ENCODE measurements around the gene GLT6D1.
"Not testable (repeated sequence)": the region's sequence is repeated elsewhere in the genome, so short reads cannot be mapped to it uniquely, and the experiment has no call there.

GLT6D1 gene

GRCh38 chr9:135664801-135665794, 25.8 kb upstream of the GLT6D1 start:
- DNase-seq (ENCODE audit: low read depth, low spot score), result no peak

- no peak for DNase-seq (ENCODE audit: low read depth, low spot score)
These were observed 24.9 kb upstream of the GLT6D1 start for GRCh38 chr9:135664266-135664665.

DNA sequence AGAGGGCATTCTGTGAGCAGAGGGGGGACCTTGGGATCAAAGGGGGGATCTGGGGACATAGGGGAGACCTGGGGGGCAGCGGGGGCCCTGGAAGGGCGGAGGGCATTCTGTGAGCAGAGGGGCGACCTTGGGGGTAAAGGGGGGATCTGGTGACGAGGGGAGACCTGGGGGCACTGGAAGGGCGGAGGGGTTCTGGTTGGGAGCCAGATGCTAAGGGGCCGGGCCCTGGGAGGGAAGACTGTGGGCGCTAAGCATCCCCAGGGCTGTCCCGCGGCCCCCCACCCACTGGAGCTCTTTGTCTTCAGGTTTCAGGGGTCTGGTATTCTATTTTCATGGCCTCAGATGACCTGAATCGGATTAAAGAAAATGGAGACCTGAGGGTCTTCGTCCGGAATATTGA, 24.5 kb upstream of the GLT6D1 start:
- DNase-seq (ENCODE audit: low read depth, low spot score), result no peak

DNA sequence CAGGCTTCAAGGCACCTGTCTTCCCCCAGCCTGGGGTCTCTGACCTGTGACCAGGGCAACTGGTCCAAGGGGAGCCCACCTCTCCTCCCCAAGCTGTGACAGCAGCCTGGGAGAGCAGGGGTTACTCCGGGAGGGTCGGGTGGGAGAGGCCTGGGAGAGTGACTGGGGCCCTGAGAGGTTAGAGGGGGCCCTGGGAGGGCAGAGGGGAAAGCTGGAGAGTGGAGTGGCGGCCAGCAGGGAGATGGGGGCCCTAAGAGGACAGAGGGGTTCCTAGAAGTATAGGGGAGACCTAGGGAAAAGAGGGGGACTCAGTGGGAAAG, 24.1 kb upstream of the GLT6D1 start:
- DNase-seq (ENCODE audit: low read depth, low spot score), result no peak

DNA sequence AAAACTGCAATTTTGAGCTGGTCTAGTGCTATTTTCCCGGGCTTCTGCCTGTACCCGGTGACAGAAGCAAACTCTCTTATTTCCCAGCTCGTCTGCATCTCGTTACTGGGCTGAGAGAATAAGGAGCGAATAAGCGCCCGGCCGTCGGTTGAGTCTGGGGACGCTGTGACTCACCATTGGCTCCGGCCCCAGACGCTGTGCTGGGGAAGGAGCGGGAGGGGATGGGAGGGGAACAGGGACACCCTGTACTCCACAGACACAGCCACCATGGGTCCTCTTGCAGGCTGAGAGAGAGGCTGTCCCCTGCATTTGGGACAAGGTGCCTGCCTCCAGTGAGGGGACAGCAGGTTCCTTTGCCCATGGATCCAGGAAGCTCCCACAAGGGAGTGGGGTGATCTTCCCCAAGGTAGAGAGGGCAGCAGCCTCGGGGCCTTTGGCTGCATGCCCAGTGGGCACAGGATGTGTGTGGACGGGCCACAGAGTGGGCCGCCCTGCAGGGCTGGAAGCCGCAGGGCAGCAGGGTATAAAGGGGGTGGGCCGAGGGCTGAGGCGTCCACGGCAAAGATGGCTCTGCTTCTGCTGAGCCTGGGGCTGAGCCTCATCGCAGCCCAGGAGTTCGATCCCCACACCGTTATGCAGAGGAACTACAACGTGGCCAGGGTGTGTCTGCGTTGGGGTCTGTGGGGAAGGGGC, 23.6 kb upstream of the GLT6D1 start, which contains the start of gene LCN9:
Gene LCN9, plus strand, starts transcription at position 552 of the 693 bp plus-strand sequence. Its CDS starts 13 bp downstream, at position 565.
- DNase-seq (ENCODE audit: low read depth, low spot score), result peak; percentile 77

DNA sequence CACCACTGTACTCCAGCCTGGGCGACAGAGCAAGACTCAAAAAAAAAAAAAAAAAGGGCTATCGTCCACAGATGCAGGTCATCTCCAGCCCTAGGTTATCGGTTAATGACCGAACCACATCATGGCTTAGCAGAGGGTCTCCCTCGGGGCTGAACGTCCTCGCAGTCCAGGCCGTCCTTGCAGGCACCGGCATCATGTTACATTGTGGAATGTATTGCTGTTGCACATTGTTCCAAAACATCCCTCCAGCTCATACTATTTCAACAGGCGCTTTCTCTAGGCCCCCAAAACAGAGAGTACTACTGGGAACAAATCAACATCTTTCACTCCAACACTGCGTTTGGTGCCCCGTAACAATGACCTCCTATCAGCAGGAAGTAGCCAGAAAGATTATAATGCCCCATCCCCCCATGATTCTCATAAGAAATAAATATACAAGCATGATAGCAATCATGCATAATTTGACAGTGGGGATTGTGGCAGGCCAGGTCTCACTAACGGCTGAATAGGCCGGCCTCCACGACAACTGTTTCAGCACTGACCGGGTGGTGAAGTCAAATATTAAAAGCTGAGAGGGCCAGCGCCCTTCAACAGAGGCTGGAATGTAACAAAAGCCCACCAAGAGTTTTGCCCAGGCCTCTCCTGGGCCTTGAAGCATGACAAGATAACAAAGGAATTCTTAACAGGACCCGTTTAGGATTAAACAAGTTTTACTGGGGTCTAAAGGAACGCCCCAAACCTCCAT, 22.6 kb upstream of the GLT6D1 start:
- DNase-seq (ENCODE audit: low read depth, low spot score), result no peak

DNA sequence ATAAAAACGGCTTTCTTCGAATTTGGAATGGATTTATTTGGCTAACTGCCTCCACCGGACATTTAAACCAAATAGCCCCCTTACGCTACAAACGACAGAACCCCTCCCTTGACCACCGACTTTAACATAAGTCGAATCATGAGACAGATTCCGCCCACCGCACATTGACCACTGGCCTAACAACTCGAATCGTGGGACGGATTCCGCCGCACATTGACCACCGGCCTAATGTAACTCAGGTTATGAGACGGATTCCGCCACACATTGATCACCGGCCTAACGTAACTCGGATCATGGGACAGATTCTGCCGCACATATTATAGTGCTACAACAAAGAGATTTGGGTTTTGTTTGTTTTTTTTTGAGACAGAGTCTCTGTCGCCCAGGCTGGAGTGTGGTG, 21.1 kb upstream of the GLT6D1 start:
- no peak for DNase-seq (ENCODE audit: low read depth, low spot score)

- DNase-seq (ENCODE audit: low read depth, low spot score), result no peak
These were observed 19.9 kb upstream of the GLT6D1 start for GRCh38 chr9:135659252-135659651.

- no peak for DNase-seq (ENCODE audit: low read depth, low spot score)
These were observed 18.1 kb upstream of the GLT6D1 start for GRCh38 chr9:135657416-135657815.

DNA sequence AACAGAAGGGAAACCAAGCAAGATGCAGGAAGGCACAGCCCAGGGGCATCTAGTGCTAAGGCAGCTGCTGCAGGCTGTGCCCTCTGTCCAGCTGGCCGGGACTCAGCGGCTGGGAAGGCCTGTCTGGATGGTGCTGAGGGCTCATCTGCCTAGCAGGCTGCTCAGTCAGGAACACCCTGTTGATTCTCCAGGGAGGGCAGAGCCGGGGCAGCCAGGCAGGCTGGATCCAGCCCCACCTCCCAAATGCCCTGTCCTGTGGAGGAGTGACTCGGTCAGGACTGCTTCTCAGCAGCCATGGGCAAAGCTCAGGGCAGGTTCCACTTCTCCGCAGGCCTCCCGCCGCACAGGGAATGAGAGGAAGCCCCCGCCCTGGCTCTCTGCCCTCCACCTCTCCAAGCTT, 16.0 kb upstream of the GLT6D1 start:
- DNase-seq (ENCODE audit: low read depth, low spot score), result no peak

- no peak for DNase-seq (ENCODE audit: low read depth, low spot score)
These were observed 11.1 kb upstream of the GLT6D1 start for GRCh38 chr9:135650408-135650807.

DNA sequence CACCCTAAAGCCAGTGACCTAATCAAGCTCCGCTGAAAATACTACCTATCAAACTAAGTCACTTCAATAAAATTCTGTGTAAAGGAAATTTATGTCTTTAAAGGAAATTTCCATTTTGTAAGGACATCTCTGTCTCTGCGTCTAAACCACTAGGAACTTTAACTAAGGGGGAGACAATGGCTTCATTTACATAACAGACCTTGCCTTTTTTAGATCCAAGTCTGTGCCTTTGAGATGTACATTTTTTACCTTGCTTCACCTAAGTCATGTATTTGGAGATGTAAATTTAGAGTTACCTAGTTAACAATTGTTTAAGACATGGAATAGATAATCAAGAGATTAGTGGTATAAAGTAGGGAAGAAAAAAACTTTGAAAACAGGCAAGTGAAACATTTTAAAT, 10.2 kb upstream of the GLT6D1 start:
- no peak for DNase-seq (ENCODE audit: low read depth, low spot score)

- DNase-seq (ENCODE audit: low read depth, low spot score), result no peak
These were observed 9.4 kb upstream of the GLT6D1 start for GRCh38 chr9:135648494-135649410.

DNA sequence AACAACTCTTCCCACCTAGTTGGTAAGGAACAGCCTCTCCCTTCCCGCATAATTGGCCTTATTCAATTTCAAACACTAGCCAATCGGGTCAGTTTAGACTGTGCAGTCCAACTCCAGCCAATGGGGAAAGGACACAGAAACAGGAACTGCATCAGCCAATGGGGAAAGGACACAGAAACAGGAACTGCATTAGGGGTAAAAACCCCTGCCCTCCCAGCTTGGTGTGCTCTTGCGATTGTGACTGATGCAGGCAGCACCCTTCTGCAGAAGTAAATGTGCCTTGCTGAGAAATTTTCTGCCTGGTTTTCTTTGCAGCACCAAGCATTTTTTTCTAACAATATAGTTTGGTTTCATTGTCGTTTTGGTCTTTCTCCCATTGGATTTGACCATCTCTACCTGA, 8.5 kb upstream of the GLT6D1 start:
- DNase-seq (ENCODE audit: low read depth, low spot score), result no peak

GRCh38 chr9:135644631-135645218, 5.4 kb upstream of the GLT6D1 start:
- no peak for DNase-seq (ENCODE audit: low read depth, low spot score)

DNA sequence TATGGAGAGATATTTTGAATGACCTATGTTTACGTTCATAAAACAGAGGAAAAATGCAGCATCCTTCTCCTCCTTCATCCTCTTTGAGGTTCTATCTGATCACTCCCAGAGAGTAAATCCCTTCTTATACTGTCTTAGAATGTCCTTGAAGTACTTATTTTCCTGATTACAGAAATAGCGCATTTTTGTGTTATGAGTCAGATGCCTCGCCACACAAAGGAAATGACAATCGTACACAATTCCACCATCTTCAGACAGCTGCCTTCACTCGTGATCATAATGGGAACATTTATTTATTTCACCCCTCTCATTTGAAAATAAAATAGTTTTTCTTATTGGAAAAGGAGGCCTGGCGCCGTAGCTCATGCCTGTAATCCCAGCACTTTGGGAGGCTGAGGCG, 2.4 kb upstream of the GLT6D1 start:
- DNase-seq (ENCODE audit: low read depth, low spot score), result peak; percentile 10

DNA sequence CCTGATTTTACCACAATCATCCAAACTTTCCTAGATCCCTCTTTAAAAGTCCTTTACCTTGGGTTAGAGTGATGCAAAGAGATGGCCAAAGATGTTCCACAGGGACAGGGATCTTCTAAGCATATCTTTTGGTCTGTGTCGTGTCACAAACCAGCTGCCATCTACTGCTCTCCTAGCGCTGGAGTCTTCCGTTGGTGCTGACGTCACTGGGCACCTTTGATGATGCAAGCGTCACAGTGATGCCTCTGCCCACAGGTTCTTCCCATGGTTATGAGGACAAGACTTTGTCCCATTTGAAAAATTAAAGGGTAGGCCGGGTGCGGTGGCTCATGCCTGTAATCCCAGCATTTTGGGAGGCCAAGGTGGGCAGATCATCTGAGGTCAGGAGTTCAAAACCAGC, 1.7 kb upstream of the GLT6D1 start:
- DNase-seq (ENCODE audit: low read depth, low spot score), result no peak

DNA sequence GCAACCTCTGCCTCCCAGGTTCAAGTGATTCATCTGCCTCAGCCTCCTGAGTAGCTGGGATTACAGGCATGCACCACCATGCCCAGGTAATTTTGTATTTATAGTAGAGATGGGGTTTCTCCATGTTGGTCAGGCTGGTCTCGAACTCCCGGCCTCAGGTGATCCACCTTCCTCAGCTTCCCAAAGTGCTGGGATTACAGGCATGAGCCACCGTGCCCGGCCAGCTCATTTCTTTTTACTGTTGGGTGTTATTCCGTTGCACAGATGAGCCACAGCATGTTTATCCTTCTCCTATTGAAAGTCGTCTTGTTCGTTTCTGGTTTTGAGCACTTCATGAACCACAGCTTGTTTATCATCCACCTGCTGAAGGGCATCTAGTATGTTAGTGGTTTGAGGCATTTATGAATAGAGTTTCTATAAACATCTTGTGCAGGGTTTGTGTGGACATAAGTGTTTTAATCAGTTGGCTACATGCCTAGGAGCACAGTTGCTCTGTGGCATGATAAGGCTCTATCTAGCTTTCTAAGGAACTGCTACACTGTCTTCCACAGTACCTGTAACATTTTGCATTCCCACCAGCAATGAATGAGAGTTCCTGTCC, 2.3 kb downstream of the GLT6D1 start:
- DNase-seq (ENCODE audit: low read depth, low spot score), result not testable (repeated sequence)

DNA sequence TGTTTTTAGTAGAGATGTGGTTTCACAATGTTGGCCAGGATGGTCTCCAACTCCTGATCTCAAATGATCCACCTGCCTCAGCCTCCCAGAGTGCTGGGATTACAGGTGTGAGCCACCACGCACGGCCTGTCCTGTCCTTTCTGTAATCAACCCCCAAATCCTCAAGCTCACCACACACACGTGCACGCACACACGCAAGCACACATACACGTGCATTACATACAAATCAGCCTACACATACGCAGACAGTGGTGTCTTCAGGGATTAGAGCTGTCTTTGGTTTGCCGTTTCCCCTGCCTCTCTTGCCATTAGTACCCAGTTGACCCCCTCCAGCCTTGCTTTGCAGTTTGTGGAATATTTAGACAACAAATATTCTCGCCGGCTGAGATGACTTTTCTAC, 6.5 kb downstream of the GLT6D1 start:
- DNase-seq (ENCODE audit: low read depth, low spot score), result no peak

GRCh38 chr9:135624282-135624681, 15.1 kb downstream of the GLT6D1 start:
- no peak for DNase-seq (ENCODE audit: low read depth, low spot score)

All from astrocyte of the hippocampus (primary cell).